SIG-M5 treated with dmso at 0.1 percent for 504 hours (cell line): ENCODE data around the gene BHLHE23.
A peak's percentile ranks its signal among the peaks of the same experiment; 100 is the strongest.

Experiments
- DNase-seq: peaks from one replicate; lab custom pipeline; 2025; ENCODE audit not compliant: unreplicated experiment; lab: John Stamatoyannopoulos, UW

The BHLHE23 gene

GRCh38 chr20:62975251-62975760, 31.5 kb downstream of the BHLHE23 start:
- DNase-seq: no peak

DNA sequence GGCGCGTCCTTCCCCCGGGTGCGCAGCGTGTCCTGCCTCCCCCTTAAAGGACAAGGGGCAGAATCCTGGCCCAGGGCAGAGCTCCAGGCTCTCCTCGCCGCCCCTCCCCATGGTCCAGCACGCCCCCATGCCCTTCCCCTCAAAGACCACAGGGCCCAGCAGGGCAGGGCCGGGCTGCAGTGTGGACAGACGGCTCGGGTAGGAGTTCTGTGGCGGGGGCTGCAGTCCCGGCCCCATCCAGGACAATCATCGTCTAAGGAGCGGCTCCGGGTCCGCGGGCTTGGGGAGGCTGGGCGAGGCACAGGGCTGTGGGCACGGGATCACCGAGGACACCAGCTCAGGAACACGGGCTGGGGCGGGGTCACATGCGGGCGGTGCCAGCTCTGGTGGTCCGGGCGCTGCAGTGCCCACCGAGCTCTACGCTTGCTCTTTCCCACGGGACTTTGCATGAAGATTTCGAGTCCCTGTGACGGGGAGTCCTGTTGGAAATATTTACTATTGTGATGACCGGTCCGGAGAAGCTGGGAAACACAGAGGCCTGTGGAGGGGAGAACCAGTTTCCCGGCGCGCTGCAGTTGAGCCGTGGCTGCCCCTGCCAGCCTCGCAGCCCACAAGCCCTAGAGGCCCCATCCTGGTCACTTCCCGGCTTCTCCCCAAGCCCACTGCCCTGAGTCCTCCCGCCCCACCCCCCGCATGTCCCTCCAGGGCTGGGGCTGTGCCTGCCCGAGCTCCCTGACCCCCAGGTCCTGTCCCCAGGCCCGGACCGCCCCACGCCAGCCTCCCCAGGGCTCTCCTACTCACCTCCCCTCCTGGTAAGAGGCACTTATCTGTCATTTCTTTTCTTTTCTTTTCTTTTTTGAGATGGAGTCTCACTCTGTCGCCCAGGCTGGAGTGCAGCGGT, 33.7 kb downstream of the BHLHE23 start:
- DNase-seq: no peak

- peak; percentile 89 for DNase-seq
These were observed 34.6 kb downstream of the BHLHE23 start for GRCh38 chr20:62971950-62972844.

DNA sequence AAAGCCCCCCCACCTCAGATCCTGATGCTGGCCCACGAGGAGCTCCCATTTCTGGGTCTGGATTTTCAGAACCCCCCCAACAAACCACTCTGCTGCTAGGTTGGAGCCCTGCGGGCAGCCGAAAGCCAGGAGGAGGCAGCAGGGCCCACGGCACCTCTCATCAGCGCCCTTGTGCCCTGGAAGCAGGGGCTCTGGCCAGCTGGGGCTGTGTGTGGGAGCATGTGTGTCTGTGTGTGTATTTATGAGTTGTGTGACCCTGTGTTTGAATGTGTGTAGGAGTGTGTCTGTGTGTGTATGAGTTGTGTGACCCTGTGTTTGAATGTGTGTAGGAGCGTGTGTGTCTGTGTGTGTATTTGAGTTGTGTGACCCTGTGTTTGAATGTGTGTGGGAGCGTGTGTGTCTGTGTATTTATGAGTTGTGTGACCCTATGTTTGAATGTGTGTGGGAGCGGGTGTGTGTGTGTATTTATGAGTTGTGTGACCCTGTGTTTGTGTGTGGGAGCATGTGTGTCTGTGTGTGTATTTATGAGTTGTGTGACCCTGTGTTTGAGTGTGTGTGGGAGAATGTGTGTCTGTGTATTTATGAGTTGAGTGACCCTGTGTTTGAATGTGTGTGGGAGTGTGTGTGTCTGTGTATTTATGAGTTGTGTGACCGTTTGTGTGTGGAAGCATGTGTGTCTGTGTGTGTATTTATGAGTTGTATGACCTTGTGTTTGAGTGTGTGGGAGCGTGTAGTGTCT, 35.4 kb downstream of the BHLHE23 start:
- no peak for DNase-seq

GRCh38 chr20:62970307-62971210, 36.2 kb downstream of the BHLHE23 start:
- DNase-seq: no peak

DNA sequence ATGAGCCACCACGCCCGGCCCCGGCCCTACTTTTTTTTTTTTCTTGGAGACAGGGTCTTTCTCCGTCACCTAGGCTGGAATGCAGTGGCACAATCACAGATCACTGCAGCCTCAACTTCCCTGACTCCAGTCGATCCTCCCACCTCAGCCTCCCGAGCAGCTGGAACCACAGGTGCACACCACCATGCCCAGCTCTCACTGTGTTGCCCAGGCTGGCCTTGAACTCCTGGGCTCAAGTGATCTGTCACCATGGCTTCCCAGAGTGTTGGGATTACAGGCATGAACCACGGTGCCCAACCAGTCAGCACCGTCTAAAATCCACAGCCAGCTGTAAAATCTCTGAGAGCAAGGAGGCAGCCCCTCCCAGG, 36.8 kb downstream of the BHLHE23 start:
- no peak for DNase-seq

DNA sequence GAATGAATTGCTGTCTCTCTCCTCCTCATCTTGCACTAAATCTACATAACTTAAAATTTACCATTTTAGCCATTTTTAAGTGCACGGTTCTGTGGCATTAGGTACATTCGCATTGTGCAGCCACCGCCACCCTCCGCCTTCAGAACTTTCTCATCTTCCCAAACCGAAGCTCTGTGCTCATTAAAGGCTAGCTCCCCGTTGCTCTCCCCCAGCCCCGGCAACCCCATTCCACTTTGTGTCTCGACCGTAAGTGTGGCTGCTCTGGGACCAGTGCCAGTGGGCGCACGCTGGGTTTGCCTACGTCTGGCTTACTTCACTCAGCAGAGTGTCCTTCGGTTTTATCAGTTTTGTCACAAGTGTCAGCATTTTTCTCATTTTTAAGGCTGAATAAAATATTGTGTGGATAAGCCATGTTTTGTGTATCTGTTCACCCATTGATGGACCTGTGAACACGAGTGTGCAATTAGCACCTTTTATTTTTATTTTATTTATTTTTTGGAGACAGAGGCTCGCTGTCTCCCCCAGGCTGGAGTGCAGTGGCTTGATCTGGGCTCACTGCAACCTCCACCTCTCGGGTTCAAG, 37.5 kb downstream of the BHLHE23 start:
- no peak for DNase-seq

DNA sequence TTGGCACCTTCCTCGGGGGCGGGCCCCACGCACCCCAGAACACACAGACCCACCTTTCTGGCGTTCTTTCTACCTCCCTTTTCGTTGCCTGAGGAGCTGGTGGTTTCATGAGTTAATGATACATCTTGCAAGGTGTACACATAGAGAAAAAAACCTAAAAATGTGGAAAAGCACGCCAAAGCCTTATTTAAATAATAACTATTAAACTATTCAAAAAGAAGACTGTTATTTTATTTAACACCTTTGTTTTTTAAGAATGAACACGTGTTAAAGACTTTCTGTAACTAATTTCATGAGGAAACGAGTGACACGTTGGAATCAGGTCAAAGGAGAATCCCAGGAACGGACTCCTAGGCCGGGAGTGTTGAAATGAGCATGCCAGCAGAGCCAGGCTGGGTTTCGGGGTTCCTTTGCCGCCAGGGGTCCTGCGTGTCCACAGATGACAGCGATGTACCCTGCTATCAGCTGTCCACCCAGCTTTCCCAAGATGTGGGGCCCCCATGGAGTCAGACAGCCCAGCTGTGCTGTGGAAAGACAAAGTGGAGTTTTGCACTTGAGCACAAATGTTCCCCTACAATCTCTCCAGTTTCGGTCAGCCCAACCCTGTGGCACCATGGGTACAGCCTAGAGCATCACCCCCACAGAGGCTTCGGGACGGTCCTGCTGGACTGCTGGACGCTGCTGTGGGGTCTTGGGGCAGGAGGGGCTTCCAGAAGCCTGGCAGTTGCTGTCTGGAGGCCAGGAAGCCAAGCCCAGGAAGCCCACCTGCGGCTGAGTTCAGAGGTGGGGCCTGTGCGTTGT, 38.2 kb downstream of the BHLHE23 start:
- DNase-seq: no peak

GRCh38 chr20:62967628-62968351, 39.0 kb downstream of the BHLHE23 start:
- no peak for DNase-seq

DNA sequence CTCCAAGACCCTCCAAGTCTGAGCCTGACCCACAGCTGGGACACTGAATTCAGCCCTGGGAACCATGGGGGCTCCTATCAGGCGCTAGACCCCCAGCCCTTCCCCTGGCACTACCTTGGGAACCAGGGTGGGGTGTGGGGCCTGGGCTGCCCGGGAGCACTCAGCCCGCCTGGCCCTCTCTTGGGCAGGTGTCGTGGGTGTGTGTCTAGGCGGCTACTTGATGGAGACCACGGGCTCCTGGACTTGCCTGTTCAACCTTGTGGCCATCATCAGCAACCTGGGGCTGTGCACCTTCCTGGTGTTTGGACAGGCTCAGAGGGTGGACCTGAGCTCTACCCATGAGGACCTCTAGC, 39.6 kb downstream of the BHLHE23 start:
- DNase-seq: no peak

DNA sequence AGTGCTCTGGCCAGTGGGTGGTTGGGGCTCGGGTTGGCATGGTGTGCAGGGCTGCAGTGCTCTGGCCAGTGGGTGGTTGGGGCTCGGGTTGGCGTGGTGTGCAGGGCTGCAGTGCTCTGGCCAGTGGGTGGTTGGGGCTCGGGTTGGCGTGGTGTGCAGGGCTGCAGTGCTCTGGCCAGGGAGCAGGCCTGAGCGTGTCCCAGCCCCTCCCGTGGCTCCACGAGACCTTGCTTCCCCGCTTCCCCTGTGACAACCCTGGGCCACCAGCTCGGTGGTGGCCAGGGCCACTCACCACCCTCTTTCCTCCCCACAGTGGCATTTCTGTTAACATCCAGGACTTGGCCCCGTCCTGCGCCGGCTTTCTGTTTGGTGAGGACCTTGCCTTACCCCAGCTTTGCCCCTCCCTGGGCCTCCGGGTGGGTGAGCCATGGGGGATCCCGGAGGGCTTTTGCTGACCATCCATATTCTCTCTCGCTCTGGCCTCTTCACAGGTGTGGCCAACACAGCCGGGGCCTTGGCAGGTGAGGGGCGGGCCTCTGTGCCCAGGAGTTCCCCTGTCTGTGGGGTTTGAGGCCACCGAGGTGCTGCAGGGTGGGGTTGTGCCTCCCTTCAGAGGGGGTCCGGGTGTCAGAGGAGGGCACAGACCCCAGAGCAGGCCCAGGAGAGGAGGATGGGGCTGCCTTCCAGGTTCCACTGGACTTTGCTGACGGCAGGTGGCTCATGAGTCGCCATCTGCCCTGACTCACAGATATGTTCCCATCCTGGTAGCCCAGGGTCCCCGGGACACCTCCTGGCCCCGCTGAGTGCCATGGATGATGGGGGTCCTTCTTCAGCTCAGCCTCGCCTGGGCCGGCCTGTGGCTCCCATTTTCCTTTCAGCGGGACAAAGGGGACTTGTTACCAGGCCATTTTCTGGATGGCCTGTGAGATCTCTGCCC, 40.3 kb downstream of the BHLHE23 start:
- no peak for DNase-seq

- DNase-seq: no peak
These were observed 41.4 kb downstream of the BHLHE23 start for GRCh38 chr20:62965363-62965771.

DNA sequence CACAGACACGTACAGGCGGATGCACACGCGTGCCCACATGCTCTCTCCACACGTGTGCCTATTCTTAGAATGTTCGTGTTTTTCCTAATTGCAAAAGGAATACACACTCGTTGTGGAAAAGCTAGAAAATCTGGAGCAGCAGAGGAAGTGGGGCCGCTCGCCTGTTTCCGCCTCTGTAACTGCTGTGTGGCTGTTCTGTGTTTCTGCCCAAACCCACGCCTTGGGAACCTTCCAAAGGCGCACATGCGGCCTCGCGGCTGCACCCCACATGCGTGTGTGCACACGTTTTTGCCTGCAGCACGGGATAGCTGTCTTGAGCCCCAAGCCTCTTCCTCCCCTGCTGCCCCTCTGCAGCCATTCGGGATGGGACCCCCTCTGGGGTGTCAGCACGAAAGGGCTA, 42.1 kb downstream of the BHLHE23 start:
- DNase-seq: no peak

- no peak for DNase-seq
These were observed 43.0 kb downstream of the BHLHE23 start for GRCh38 chr20:62963614-62964397.

DNA sequence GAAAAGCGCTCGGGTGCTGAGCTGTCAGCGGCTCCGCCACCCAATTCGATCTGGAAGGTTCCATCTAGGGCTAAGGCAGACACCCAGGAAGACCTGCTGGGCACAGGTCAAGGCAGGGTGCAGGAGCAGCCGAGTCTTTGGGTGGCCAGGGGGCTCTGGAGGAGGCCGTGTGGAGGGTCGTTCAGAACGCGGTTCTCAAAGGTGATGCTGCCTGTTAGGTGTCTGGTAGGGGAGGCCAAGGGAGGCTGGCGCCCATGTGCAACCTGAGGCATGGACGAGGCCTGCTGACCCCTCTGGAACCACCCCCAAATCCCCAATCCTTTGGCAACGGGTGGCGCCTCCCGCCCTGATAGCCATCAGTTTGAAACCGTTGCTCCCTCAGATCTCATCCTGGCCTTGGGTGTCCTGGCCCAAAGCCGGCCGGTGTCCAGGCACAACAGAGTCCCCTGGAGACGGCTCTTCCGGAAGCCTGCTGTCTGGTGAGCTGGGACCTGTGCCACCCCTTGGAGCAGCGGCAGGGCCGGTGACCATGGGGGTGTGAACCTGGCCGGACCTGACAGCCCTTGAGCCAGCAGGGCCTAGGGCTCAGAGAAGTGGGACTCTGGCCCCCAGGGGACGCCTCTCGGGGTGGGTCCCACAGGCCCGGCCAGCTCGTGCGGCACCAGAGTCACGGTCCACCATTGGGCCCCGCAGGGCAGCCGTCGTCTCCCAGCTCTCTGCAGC, 43.7 kb downstream of the BHLHE23 start:
- no peak for DNase-seq
